GM12875 (cell line): Measurements from ENCODE around the gene UNC13A.

Experiments
- H3K4me3 ChIP-seq: one replicate; pipeline ENCODE4 v1.5.1; 2011; ENCODE audit warnings: low read depth, low read length, control low read depth
- CTCF ChIP-seq: IDR thresholded peaks from 2 replicates; pipeline ENCODE4 v1.5.1; 2011; ENCODE audit warnings: low read depth, mild to moderate bottlenecking, control low read depth, inconsistent platforms, low read length, moderate library complexity, borderline replicate concordance; ENCODE audit not compliant: insufficient read depth

UNC13A gene

GRCh38 chr19:17615889-17616685 lies 72.1 kb downstream of the UNC13A start:
- no peak overlapping the region for H3K4me3 ChIP-seq
- no peak for TF ChIP-seq CTCF

GRCh38 chr19:17614476-17614875 lies 73.7 kb downstream of the UNC13A start:
- TF ChIP-seq CTCF, result no peak
- H3K4me3 ChIP-seq, result no peak overlapping the region

GRCh38 chr19:17611462-17612244 lies 76.5 kb downstream of the UNC13A start:
- no peak overlapping the region for H3K4me3 ChIP-seq
- no peak for TF ChIP-seq CTCF

- TF ChIP-seq CTCF, result no peak
- no peak overlapping the region for H3K4me3 ChIP-seq
These were observed 77.8 kb downstream of the UNC13A start for GRCh38 chr19:17610384-17610783.

GRCh38 chr19:17607936-17608335 lies 80.2 kb downstream of the UNC13A start:
- TF ChIP-seq CTCF, result no peak
- no peak overlapping the region for H3K4me3 ChIP-seq

GRCh38 chr19:17606590-17607185 lies 81.5 kb downstream of the UNC13A start:
- peak overlapping the region; percentile 51 for H3K4me3 ChIP-seq
- TF ChIP-seq CTCF, result no peak
